Neural progenitor cell (in vitro differentiated cells): ENCODE results near the gene KCNE4. TPM values are rescaled to one million over a fixed set of nuclear protein-coding genes. Genes with fewer than 3 reads are reported as not detected.

Experiments used
- DNase-seq: peaks from one replicate; pipeline ENCODE4 v3.0.0-alpha.2; 2016; ENCODE audit warnings: low spot score
- H2AFZ ChIP-seq: fragments of 200-600 bp; sonication (generic); replicated peaks from 2 replicates; pipeline ENCODE4 v1.6.1; 2016; ENCODE audit warnings: antibody characterized with exemption
- H3F3A ChIP-seq: fragments of 200-600 bp; sonication (generic); 2 replicates; pipeline ENCODE4 v1.6.1; 2016; ENCODE audit warnings: antibody characterized with exemption, low read depth
- H3K27ac ChIP-seq: fragments of 200-600 bp; sonication (generic); 2 replicates; pipeline ENCODE4 v1.5.1; 2016; ENCODE audit warnings: mild to moderate bottlenecking
- H3K27me3 ChIP-seq: fragments of 200-600 bp; sonication (generic); 2 replicates; pipeline ENCODE4 v1.6.1; 2016; ENCODE audit warnings: mild to moderate bottlenecking, moderate library complexity
- H3K36me3 ChIP-seq: fragments of 200-600 bp; sonication (generic); 2 replicates; pipeline ENCODE4 v1.5.1; 2016
- H3K4me1 ChIP-seq: fragments of 200-600 bp; sonication (generic); 2 replicates; pipeline ENCODE4 v1.6.1; 2016; ENCODE audit warnings: mixed run types
- H3K4me2 ChIP-seq: fragments of 200-600 bp; sonication (generic); 2 replicates; pipeline ENCODE4 v1.6.1; 2016
- H3K4me3 ChIP-seq: fragments of 200-600 bp; sonication (generic); 2 replicates; pipeline ENCODE4 v1.5.1; 2016
- H3K79me2 ChIP-seq: fragments of 200-600 bp; sonication (generic); 2 replicates; pipeline ENCODE4 v1.6.1; 2016; ENCODE audit warnings: low read depth
- H3K9ac ChIP-seq: fragments of 200-600 bp; sonication (generic); 2 replicates; pipeline ENCODE4 v1.6.1; 2016
- H3K9me3 ChIP-seq: fragments of 200-600 bp; sonication (generic); 2 replicates; pipeline ENCODE4 v1.5.1; 2016; ENCODE audit warnings: low read depth
- H4K20me1 ChIP-seq: fragments of 200-600 bp; sonication (generic); 2 replicates; pipeline ENCODE4 v1.6.1; 2016; ENCODE audit warnings: low read depth
- H3K27ac Mint-ChIP-seq: 3 replicates; pipeline ENCODE4 v1.8.0; 2021; ENCODE audit warnings: mixed read lengths
- H3K27me3 Mint-ChIP-seq: 2 replicates; pipeline ENCODE4 v1.8.0; 2022; ENCODE audit warnings: low read depth, mild to moderate bottlenecking, inconsistent platforms, moderate library complexity, mixed read lengths; ENCODE audit not compliant: insufficient read depth
- H3K36me3 Mint-ChIP-seq: 3 replicates; pipeline ENCODE4 v1.8.0; 2021; ENCODE audit warnings: mixed read lengths
- H3K4me1 Mint-ChIP-seq: 3 replicates; pipeline ENCODE4 v1.8.0; 2021; ENCODE audit warnings: mixed read lengths
- H3K4me3 Mint-ChIP-seq: 3 replicates; pipeline ENCODE4 v1.8.0; 2021; ENCODE audit warnings: mild to moderate bottlenecking, moderate library complexity, mixed read lengths
- H3K9me3 Mint-ChIP-seq: 3 replicates; pipeline ENCODE4 v1.8.0; 2020; ENCODE audit warnings: mixed read lengths
- CTCF ChIP-seq: fragments of 200-600 bp; sonication (generic); IDR thresholded peaks from 2 replicates; pipeline ENCODE4 v1.5.1; 2017; ENCODE audit warnings: antibody characterized with exemption, mild to moderate bottlenecking
- EZH2 ChIP-seq: fragments of 200-600 bp; sonication (generic); IDR thresholded peaks from 2 replicates; pipeline ENCODE4 v1.6.1; 2017; ENCODE audit warnings: antibody characterized with exemption, mild to moderate bottlenecking, moderate library complexity
- EZH2phosphoT487 ChIP-seq: fragments of 200-600 bp; sonication (generic); IDR thresholded peaks from 2 replicates; pipeline ENCODE4 v1.6.1; 2017; ENCODE audit warnings: antibody characterized with exemption
- total RNA-seq: library from RNA; depleted of rRNA; stranded (reverse); fragments of >200 nt; gene quantifications from 2 replicates; pipeline ENCODE4 v1.2.3, GENCODE V29; 2015; ENCODE audit warnings: low replicate concordance

Gene KCNE4
- total RNA-seq, 1 donor from 2014 or later, result not detected

- Histone ChIP-seq H3K4me3 (no peak overlapping the region), H3K9me3 (no peaks in the 10 kb centered on the region), H3K36me3 (no peaks in the 10 kb centered on the region), H3K27me3 (no peaks in the 10 kb centered on the region), H3K4me2 (no peak overlapping the region), H3K4me1 (no peaks in the 10 kb centered on the region), H3K27ac (no peak overlapping the region), H3K9ac (no peak overlapping the region), H3F3A (no peaks in the 10 kb centered on the region), H4K20me1 (no peaks in the 10 kb centered on the region), H2AFZ (no peak overlapping the region), H3K79me2 (no peaks in the 10 kb centered on the region)
- no peaks in the 10 kb centered on the region for H3K4me1 Mint-ChIP-seq
- H3K27ac Mint-ChIP-seq, result no peak overlapping the region
- TF ChIP-seq EZH2 (no peak), EZH2phosphoT487 (no peak), CTCF (no peak)
- H3K4me3 Mint-ChIP-seq, result no peak overlapping the region
- H3K9me3 Mint-ChIP-seq, result no peaks in the 10 kb centered on the region
- no peaks in the 10 kb centered on the region for H3K36me3 Mint-ChIP-seq
- no peak for DNase-seq
- no peaks in the 10 kb centered on the region for H3K27me3 Mint-ChIP-seq
Observed at GRCh38 chr2:223100061-223100511, 48.1 kb downstream of the KCNE4 start.

DNA sequence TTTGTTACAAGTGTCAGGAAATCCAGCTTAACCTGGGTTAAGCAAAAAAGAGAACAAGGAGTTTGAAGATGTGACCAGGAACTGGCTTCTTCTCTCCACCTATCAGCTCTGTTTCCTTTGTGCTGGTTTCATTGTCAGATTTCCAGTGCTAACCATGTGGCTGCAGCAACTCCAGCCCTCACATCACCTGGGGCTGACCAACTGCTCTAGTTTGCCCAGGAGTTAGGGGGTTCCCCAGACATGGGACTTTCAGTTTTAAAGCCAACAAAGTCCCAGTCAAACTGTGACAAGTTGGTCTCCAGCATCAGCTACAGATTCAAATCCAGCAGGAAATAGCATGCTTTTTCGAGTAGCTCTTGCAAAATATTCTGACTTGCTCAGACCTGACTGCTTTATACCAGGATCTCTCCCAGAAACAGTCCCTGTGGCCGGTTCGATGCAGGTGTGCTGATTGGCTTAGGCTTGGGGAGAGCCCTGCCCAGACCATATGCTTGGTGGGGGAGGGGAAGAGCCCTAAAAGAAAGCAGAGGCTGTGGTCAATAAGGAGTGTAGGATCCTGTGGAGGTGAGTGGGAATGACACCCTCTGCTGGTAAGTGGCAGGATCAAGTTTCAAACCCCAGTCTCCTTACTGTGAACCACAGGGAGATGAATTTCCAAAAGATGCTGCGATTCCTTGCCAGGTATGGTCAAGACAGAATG lies 49.5 kb downstream of the KCNE4 start:
- no peak overlapping the region for H3K4me3 Mint-ChIP-seq

DNA sequence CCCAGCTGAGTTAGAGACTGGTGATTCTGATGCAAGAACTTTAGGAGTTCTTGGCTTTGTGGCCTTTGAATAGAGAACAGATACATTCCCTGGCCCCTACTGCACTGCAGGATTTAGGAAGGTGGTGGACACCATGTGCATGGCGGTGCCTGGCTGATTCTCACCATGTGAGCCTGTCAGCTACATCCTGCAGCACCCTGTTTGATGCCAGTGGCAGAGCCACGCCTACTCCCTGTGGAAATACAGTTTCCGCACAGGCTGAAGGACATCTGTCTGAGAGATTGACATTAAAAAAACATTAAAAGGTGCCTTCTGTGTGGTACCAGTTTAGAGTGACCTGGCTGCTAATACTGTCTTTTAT lies 50.0 kb downstream of the KCNE4 start:
- Histone ChIP-seq H2AFZ (peak overlapping the region; percentile 43), H3K4me2 (no peak overlapping the region), H3K36me3 (no peaks in the 10 kb centered on the region), H4K20me1 (no peaks in the 10 kb centered on the region), H3K9ac (no peak overlapping the region), H3K4me1 (no peaks in the 10 kb centered on the region), H3K27me3 (no peaks in the 10 kb centered on the region), H3F3A (no peaks in the 10 kb centered on the region), H3K27ac (no peak overlapping the region), H3K9me3 (no peaks in the 10 kb centered on the region), H3K4me3 (no peak overlapping the region), H3K79me2 (no peaks in the 10 kb centered on the region)
- no peak for TF ChIP-seq CTCF
- no peak for TF ChIP-seq EZH2
- TF ChIP-seq EZH2phosphoT487, result no peak
- Mint-ChIP-seq H3K4me3 (no peak overlapping the region), H3K27ac (no peak overlapping the region), H3K4me1 (no peaks in the 10 kb centered on the region), H3K36me3 (no peaks in the 10 kb centered on the region), H3K9me3 (no peaks in the 10 kb centered on the region), H3K27me3 (no peaks in the 10 kb centered on the region)
- DNase-seq, result no peak

More for the DNA sequence above, 49.5 kb downstream of the KCNE4 start:
- no peaks in the 10 kb centered on the region for H3K9me3 ChIP-seq
- H3K4me3 ChIP-seq, result no peak overlapping the region
- no peaks in the 10 kb centered on the region for H3F3A ChIP-seq
- Mint-ChIP-seq H3K36me3 (no peaks in the 10 kb centered on the region), H3K27ac (no peak overlapping the region), H3K9me3 (no peaks in the 10 kb centered on the region), H3K4me1 (no peaks in the 10 kb centered on the region), H3K27me3 (no peaks in the 10 kb centered on the region)
- no peaks in the 10 kb centered on the region for H3K27me3 ChIP-seq
- no peaks in the 10 kb centered on the region for H3K4me1 ChIP-seq
- H3K4me2 ChIP-seq, result no peak overlapping the region
- peak overlapping the region; percentile 43 for H2AFZ ChIP-seq
- TF ChIP-seq EZH2 (no peak), CTCF (peak; percentile 58)
- no peak overlapping the region for H3K27ac ChIP-seq
- H3K79me2 ChIP-seq, result no peaks in the 10 kb centered on the region
- no peaks in the 10 kb centered on the region for H3K36me3 ChIP-seq
- no peak overlapping the region for H3K9ac ChIP-seq
- peak; percentile 55 for DNase-seq
- no peaks in the 10 kb centered on the region for H4K20me1 ChIP-seq
